OCI-LY3 (cell line): ENCODE results near the gene KDM1B.

Experiments
- CTCF ChIP-seq: fragments of 200-600, 300-600 bp; sonication (generic); IDR thresholded peaks from 2 replicates; pipeline ENCODE4 v1.5.1; 2014; ENCODE audit warnings: antibody characterized with exemption, low read length, low read depth
- EZH2phosphoT487 ChIP-seq: fragments of 200-600 bp; shearing (Covaris generic); IDR thresholded peaks from 2 replicates; pipeline ENCODE4 v1.6.1; 2018; ENCODE audit warnings: antibody characterized with exemption, mixed run types, low read depth

GRCh38 chr6:18147160-18147559, 8.1 kb upstream of the KDM1B start:
- TF ChIP-seq CTCF: no peak
- TF ChIP-seq EZH2phosphoT487: no peak
